MM.1S (cell line): ENCODE results near the gene DNAJC30.

Experiments used
- DNase-seq: peaks from one replicate; pipeline ENCODE4 v3.0.0-alpha.2; 2015
- H2AFZ ChIP-seq: fragments of 300-600 bp; sonication (generic); 2 replicates; pipeline ENCODE4 v1.6.0; 2016; ENCODE audit warnings: antibody characterized with exemption, low read length
- H3F3A ChIP-seq: fragments of 300-600 bp; sonication (generic); 2 replicates; pipeline ENCODE4 v1.6.1; 2016; ENCODE audit warnings: mild to moderate bottlenecking, antibody characterized with exemption, low read length, moderate library complexity, mixed read lengths; ENCODE audit not compliant: insufficient read depth
- H3K27ac ChIP-seq: fragments of 300-600 bp; sonication (generic); 2 replicates; pipeline ENCODE4 v1.5.1; 2016; ENCODE audit warnings: mild to moderate bottlenecking, low read length
- H3K27me3 ChIP-seq: fragments of 300-600 bp; sonication (generic); replicated peaks from 2 replicates; pipeline ENCODE4 v1.6.0; 2016; ENCODE audit warnings: low read length; ENCODE audit not compliant: insufficient read depth
- H3K36me3 ChIP-seq: fragments of 300-600 bp; sonication (generic); replicated peaks from 2 replicates; pipeline ENCODE4 v1.6.1; 2016; ENCODE audit warnings: mild to moderate bottlenecking, low read length, mixed read lengths; ENCODE audit not compliant: insufficient read depth
- H3K4me1 ChIP-seq: fragments of 300-600 bp; sonication (generic); 2 replicates; pipeline ENCODE4 v1.6.1; 2016; ENCODE audit warnings: low read length, mixed read lengths
- H3K4me2 ChIP-seq: fragments of 300-600 bp; sonication (generic); 2 replicates; pipeline ENCODE4 v1.6.0; 2016; ENCODE audit warnings: low read depth, low read length
- H3K4me3 ChIP-seq: fragments of 300-600 bp; sonication (generic); 2 replicates; pipeline ENCODE4 v1.5.1; 2016; ENCODE audit warnings: low read length, mixed read lengths
- H3K79me2 ChIP-seq: fragments of 300-600 bp; sonication (generic); 2 replicates; pipeline ENCODE4 v1.6.1; 2016; ENCODE audit warnings: mixed run types, low read length, mixed read lengths
- H3K9ac ChIP-seq: fragments of 300-600 bp; sonication (generic); 2 replicates; pipeline ENCODE4 v1.6.1; 2016; ENCODE audit warnings: low read length, mixed read lengths
- H3K9me2 ChIP-seq: fragments of 300-600 bp; sonication (generic); replicated peaks from 2 replicates; pipeline ENCODE4 v1.6.1; 2016; ENCODE audit warnings: mild to moderate bottlenecking, low read length, mixed read lengths; ENCODE audit not compliant: insufficient read depth
- H3K9me3 ChIP-seq: fragments of 300-600 bp; sonication (generic); replicated peaks from 2 replicates; pipeline ENCODE4 v1.6.1; 2016; ENCODE audit warnings: mild to moderate bottlenecking, low read length, mixed read lengths; ENCODE audit not compliant: insufficient read depth
- H4K20me1 ChIP-seq: fragments of 300-600 bp; sonication (generic); 2 replicates; pipeline ENCODE4 v1.6.1; 2016; ENCODE audit warnings: mild to moderate bottlenecking, low read length, moderate library complexity, mixed read lengths; ENCODE audit not compliant: insufficient read depth
- EZH2 ChIP-seq: fragments of 300-600 bp; sonication (generic); optimal IDR thresholded peaks from 2 replicates; pipeline ENCODE3; 2017; ENCODE audit warnings: low read depth, mild to moderate bottlenecking, antibody characterized with exemption, low read length, mixed read lengths
- EZH2phosphoT487 ChIP-seq: fragments of 300-600 bp; sonication (generic); IDR thresholded peaks from 2 replicates; pipeline ENCODE4 v1.6.1; 2018; ENCODE audit warnings: antibody characterized with exemption, low read length
- TF ChIP-seq, protein P1 (sequence below): fragments of 300-600 bp; sonication (generic); IDR thresholded peaks from 2 replicates; pipeline ENCODE4 v1.5.1; 2016; ENCODE audit warnings: antibody characterized with exemption, low read length, mixed read lengths

Gene DNAJC30

DNA sequence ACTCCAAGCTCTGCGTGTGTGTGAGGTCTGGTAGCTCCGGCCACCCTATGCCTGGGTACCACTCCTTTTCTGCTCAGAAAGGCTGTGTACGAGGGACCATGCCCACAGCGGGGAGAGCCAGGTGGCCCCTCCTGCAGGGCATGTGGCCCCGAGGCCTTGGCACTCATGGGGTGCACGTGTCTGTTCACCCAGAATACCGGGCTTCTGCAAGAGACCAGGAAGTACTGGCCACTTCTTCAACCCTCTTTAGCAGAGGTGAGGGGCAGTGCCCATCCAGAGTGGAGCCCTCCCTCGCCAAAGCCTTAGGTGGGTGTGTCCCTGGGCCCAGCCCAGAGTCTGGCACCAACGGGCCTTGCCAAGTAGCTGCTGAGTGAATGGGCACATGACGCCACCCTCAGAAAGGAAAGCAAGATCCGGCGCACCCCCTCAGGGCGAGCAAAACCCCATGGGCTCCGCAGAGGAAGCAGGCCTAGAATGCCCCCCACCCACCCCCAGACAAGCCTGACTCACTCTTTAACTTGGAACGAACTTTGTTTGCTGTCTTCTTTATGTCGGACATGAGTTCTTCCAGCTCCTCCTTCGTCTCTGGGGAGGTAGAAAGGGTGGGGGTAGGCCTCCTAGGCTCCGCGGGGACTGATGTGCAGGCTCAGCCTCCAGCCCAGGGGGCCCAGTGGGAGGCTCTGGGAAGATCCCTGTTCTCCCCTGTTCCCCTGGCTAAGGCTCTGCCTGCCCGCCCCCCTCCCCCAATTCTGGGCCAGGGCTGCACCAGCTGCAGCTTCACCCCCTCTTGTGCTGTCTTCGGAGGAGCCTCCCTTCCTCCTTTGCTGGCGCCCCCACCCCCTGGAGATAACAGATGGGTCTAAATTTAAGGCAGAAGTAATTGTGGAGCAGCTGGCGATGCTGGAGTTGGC is 21.6 kb upstream of the DNAJC30 start:
- no peaks in the 10 kb centered on the region for H3K79me2 ChIP-seq
- H3K36me3 ChIP-seq: no peaks in the 10 kb centered on the region
- no peak overlapping the region for H3K9ac ChIP-seq
- no peaks in the 10 kb centered on the region for H3F3A ChIP-seq
- no peak overlapping the region for H2AFZ ChIP-seq
- TF ChIP-seq EZH2phosphoT487 (no peak), EZH2 (no peak)
- TF ChIP-seq, protein P1, sequence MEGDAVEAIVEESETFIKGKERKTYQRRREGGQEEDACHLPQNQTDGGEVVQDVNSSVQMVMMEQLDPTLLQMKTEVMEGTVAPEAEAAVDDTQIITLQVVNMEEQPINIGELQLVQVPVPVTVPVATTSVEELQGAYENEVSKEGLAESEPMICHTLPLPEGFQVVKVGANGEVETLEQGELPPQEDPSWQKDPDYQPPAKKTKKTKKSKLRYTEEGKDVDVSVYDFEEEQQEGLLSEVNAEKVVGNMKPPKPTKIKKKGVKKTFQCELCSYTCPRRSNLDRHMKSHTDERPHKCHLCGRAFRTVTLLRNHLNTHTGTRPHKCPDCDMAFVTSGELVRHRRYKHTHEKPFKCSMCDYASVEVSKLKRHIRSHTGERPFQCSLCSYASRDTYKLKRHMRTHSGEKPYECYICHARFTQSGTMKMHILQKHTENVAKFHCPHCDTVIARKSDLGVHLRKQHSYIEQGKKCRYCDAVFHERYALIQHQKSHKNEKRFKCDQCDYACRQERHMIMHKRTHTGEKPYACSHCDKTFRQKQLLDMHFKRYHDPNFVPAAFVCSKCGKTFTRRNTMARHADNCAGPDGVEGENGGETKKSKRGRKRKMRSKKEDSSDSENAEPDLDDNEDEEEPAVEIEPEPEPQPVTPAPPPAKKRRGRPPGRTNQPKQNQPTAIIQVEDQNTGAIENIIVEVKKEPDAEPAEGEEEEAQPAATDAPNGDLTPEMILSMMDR: no peak
- H3K27me3 ChIP-seq: no peaks in the 10 kb centered on the region
- no peak overlapping the region for H3K4me3 ChIP-seq
- no peak for DNase-seq
- no peaks in the 10 kb centered on the region for H3K9me2 ChIP-seq
- H3K27ac ChIP-seq: no peak overlapping the region
- H3K9me3 ChIP-seq: no peaks in the 10 kb centered on the region
- H4K20me1 ChIP-seq: no peaks in the 10 kb centered on the region; the same call in 1 of the 2 replicates
- H3K4me1 ChIP-seq: no peaks in the 10 kb centered on the region
- no peak overlapping the region for H3K4me2 ChIP-seq

DNA sequence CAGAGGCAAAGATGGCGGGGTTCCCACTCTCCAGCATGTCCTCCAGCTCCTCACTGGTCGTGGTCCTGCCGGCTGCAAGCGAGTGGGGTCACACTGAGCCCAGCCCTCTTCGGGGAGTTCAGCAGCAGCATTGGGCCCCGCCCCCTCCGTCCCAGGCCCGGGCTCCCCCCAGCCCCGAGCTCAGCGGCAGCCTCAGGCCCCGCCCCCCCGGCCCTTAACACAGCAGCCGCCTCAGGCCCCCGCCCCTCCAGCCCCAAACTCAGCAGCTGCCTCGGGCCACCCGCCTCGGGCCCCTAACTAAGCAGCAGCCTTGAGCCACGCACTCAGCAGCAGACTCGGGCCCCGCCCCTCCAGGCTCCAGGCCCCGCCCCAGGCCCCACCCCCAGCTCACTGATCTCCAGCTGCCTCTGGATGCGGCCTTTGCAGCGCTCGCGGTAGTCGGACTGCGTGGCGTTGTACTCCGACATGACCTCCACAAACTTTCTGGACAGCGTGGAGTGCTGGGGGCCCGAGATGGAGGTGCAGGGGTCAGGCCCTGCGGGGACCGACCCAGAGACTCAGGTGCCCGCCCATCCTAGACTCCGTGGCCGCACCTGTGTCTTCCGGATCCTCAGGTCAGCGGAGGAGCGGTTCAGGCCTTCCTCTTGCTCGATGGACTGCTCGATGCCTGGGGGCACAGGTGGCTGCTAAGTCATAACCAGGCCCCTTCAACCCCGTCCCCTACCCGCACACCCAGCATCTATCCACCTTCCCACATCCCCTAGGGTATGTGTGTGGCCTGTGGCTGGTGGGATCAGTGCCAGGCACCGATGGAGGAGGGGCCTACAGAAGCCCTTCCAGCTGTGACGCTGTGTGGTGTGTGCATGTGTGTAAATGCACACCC is 20.7 kb upstream of the DNAJC30 start:
- TF ChIP-seq EZH2 (no peak), EZH2phosphoT487 (no peak)
- TF ChIP-seq, protein P1: no peak
- no peak for DNase-seq
- Histone ChIP-seq H2AFZ (no peak overlapping the region), H3K27ac (no peak overlapping the region), H3K79me2 (no peaks in the 10 kb centered on the region), H3K9me2 (no peaks in the 10 kb centered on the region), H3K9me3 (no peaks in the 10 kb centered on the region), H3K4me2 (no peak overlapping the region), H3K9ac (no peak overlapping the region), H3K4me3 (no peak overlapping the region), H3K36me3 (no peaks in the 10 kb centered on the region), H3K4me1 (no peaks in the 10 kb centered on the region), H4K20me1 (no peaks in the 10 kb centered on the region; the same call in 1 of the 2 replicates), H3K27me3 (no peaks in the 10 kb centered on the region), H3F3A (no peaks in the 10 kb centered on the region)

DNA sequence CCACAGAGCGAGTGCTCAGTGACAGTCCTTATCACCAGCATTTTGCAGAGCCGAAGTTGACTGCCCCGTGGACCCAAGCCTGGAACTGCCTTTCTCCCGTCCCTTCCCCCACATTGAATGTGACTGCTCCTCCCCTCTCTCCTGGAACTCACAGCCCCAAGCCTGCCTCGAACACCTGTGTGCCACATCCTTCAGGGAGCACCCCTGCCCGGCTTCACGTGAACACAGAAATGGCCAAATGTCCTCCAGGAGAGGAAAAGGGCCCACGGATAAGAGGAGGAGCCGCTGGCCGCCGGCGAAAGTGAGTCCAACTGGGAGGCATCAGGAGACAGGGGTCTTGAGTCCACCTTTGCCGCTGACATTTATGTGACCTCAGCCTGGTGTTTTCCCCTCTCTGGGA is 20.0 kb upstream of the DNAJC30 start:
- Histone ChIP-seq H3K9me2 (no peaks in the 10 kb centered on the region), H3K9me3 (no peaks in the 10 kb centered on the region), H4K20me1 (no peaks in the 10 kb centered on the region; the same call in 1 of the 2 replicates), H3K4me1 (no peaks in the 10 kb centered on the region), H3K4me2 (no peak overlapping the region), H3K79me2 (no peaks in the 10 kb centered on the region), H3K27me3 (no peaks in the 10 kb centered on the region), H3K9ac (no peak overlapping the region), H3K27ac (no peak overlapping the region), H3K36me3 (no peaks in the 10 kb centered on the region), H2AFZ (no peak overlapping the region), H3F3A (no peaks in the 10 kb centered on the region), H3K4me3 (no peak overlapping the region)
- TF ChIP-seq EZH2phosphoT487 (no peak), EZH2 (no peak)
- TF ChIP-seq, protein P1: no peak
- no peak for DNase-seq
